ENCODE measurements around the gene TMEM9B.

DNA sequence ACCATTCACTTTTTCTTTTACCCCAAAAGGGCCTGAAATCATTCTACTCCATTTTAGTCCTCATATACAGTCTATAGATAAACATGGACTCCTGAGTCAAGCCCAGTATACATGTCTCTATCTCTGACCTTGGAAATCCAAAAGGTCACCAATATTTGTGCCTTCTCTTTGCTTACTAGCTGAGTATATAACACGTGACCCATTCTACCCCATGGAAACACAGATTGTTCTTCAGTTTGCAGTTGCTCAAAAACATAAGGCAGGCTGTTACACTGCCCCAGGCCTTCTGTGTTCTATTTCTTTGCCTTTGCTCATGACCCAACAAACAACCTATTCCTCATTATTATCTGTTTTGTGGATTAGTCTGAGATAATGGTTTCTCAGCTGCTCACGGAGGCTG, 33.8 kb upstream of the TMEM9B start:
- TF ChIP-seq CTCF (IDR thresholded peaks at IDR 0.05) (no peak), POLR2A (IDR thresholded peaks at IDR 0.05) (no peak), POLR2AphosphoS5 (IDR thresholded peaks at IDR 0.05) (no peak)
